PC-3 (cell line): ENCODE results near the gene RAB18. TPM values are rescaled to one million over a fixed set of nuclear protein-coding genes. Genes with fewer than 3 reads are reported as not detected.

ENCODE experiments used
- ATAC-seq: fragments of 200-7000 bp; cut with Tn5 transposase; 2 replicates; pipeline ENCODE4 v1.9.1; 2020; ENCODE audit warnings: mild to moderate bottlenecking, moderate library complexity
- BruUV-seq: library from RNA; stranded (reverse); fragments of 400-500 nt; replicated peaks from 2 replicates; lab custom pipeline; 2021; lab: Mats Ljungman, UMichigan
- CTCF ChIA-PET: fragments of 300-600 bp; sonication (Branson Sonifier 250); formaldehyde crosslinking; loops from one replicate; lab custom pipeline; 2022; ENCODE audit warnings: antibody characterized with exemption; lab: Charles Lee
- POLR2A ChIA-PET: fragments of 300-600 bp; sonication (Branson Sonifier 250); formaldehyde crosslinking; loops from one replicate; lab custom pipeline; 2022; ENCODE audit warnings: antibody characterized with exemption; ENCODE audit not compliant: unreplicated experiment; lab: Charles Lee
- DNase-seq: peaks from one replicate; pipeline ENCODE4 v3.0.0-alpha.2; 2015
- H2AFZ ChIP-seq: fragments of 300-600 bp; sonication (generic); 2 replicates; pipeline ENCODE4 v1.6.0; 2016; ENCODE audit warnings: antibody characterized with exemption, low read length
- H3F3A ChIP-seq: fragments of 300-600 bp; sonication (generic); one replicate; pipeline ENCODE4 v1.6.0; 2017; ENCODE audit warnings: antibody characterized with exemption, low read length, control low read depth, mild to moderate bottlenecking; ENCODE audit not compliant: unreplicated experiment
- H3K27ac ChIP-seq: fragments of 300-600 bp; sonication (generic); 2 replicates; pipeline ENCODE4 v1.5.1; 2016; ENCODE audit warnings: mild to moderate bottlenecking, low read length
- H3K27me3 ChIP-seq: fragments of 300-600 bp; sonication (generic); 2 replicates; pipeline ENCODE4 v1.6.1; 2016; ENCODE audit warnings: low read length, mixed read lengths
- H3K36me3 ChIP-seq: fragments of 300-600 bp; sonication (generic); 2 replicates; pipeline ENCODE4 v1.6.1; 2016; ENCODE audit warnings: low read depth, mixed run types, low read length, mixed read lengths
- H3K4me1 ChIP-seq: fragments of 300-600 bp; sonication (generic); 2 replicates; pipeline ENCODE4 v1.5.1; 2016; ENCODE audit warnings: low read length; ENCODE audit not compliant: insufficient read depth
- H3K4me2 ChIP-seq: fragments of 300-600 bp; sonication (generic); 2 replicates; pipeline ENCODE4 v1.6.0; 2016; ENCODE audit warnings: low read length
- H3K4me3 ChIP-seq: fragments of 300-600 bp; sonication (generic); 2 replicates; pipeline ENCODE4 v1.5.1; 2016; ENCODE audit warnings: mild to moderate bottlenecking, low read length, mixed read lengths
- H3K79me2 ChIP-seq: fragments of 300-600 bp; sonication (generic); 2 replicates; pipeline ENCODE4 v1.6.1; 2017; ENCODE audit warnings: low read length, mixed read lengths
- H3K9ac ChIP-seq: fragments of 300-600 bp; sonication (generic); 2 replicates; pipeline ENCODE4 v1.6.0; 2016; ENCODE audit warnings: mild to moderate bottlenecking, low read length
- H3K9me2 ChIP-seq: fragments of 300-600 bp; sonication (generic); replicated peaks from 2 replicates; pipeline ENCODE4 v1.6.1; 2016; ENCODE audit warnings: mixed run types, low read length, mixed read lengths
- H3K9me3 ChIP-seq: fragments of 300-600 bp; sonication (generic); 2 replicates; pipeline ENCODE4 v1.6.1; 2016; ENCODE audit warnings: low read length, mixed read lengths
- H4K20me1 ChIP-seq: fragments of 300-600 bp; sonication (generic); 2 replicates; pipeline ENCODE4 v1.6.1; 2016; ENCODE audit warnings: low read length, mixed read lengths
- EZH2 ChIP-seq: fragments of 300-600 bp; sonication (generic); IDR thresholded peaks from one replicate; pipeline ENCODE4 v1.6.1; 2017; ENCODE audit warnings: antibody characterized with exemption, mild to moderate bottlenecking, low read length; ENCODE audit not compliant: unreplicated experiment
- EZH2phosphoT487 ChIP-seq: fragments of 300-600 bp; sonication (generic); IDR thresholded peaks from 2 replicates; pipeline ENCODE4 v1.6.1; 2018; ENCODE audit warnings: mild to moderate bottlenecking, antibody characterized with exemption, low read length, borderline replicate concordance
- intact Hi-C: fragments of 100-400 bp; cut with micrococcal nuclease; formaldehyde crosslinking; loops from 2 replicates; pipeline ENCODE4 v1.9.0; 2023
- total RNA-seq: library from RNA; depleted of rRNA; stranded (reverse); fragments of >200 nt; gene quantifications from 2 replicates; pipeline ENCODE4 v1.2.3, GENCODE V29; 2014
- TF ChIP-seq, protein P1 (sequence below): fragments of 300-600 bp; sonication (generic); conservative IDR thresholded peaks from 2 replicates; pipeline ENCODE4 v1.5.1; 2017; ENCODE audit warnings: antibody characterized with exemption, low read depth, mild to moderate bottlenecking, low read length

The RAB18 gene
- total RNA-seq, 1 experiment from 2014 or later = 32.0 TPM

GRCh38 chr10:27512548-27512947 lies 8.4 kb downstream of the RAB18 start:
- no TSS peak for BruUV-seq
- Histone ChIP-seq H3F3A (no peaks in the 10 kb centered on the region), H3K4me1 (peaks cover 25% of the 10 kb centered on the region), H3K4me3 (no peak overlapping the region), H3K27ac (no peak overlapping the region), H3K9me3 (no peaks in the 10 kb centered on the region), H3K27me3 (no peaks in the 10 kb centered on the region), H4K20me1 (0 out of 2 replicates have a peak, but pooled peaks cover 3% of the 10 kb centered on the region), H3K36me3 (peaks cover 15% of the 10 kb centered on the region), H3K9me2 (no peaks in the 10 kb centered on the region), H3K4me2 (no peak overlapping the region), H2AFZ (no peak overlapping the region), H3K79me2 (peaks cover 77% of the 10 kb centered on the region), H3K9ac (no peak overlapping the region)
- intact Hi-C loops = no loop called here
- ATAC-seq (peak; percentile 62), DNase-seq (peak; percentile 44)
- no peak for TF ChIP-seq EZH2phosphoT487
- TF ChIP-seq, protein P1, sequence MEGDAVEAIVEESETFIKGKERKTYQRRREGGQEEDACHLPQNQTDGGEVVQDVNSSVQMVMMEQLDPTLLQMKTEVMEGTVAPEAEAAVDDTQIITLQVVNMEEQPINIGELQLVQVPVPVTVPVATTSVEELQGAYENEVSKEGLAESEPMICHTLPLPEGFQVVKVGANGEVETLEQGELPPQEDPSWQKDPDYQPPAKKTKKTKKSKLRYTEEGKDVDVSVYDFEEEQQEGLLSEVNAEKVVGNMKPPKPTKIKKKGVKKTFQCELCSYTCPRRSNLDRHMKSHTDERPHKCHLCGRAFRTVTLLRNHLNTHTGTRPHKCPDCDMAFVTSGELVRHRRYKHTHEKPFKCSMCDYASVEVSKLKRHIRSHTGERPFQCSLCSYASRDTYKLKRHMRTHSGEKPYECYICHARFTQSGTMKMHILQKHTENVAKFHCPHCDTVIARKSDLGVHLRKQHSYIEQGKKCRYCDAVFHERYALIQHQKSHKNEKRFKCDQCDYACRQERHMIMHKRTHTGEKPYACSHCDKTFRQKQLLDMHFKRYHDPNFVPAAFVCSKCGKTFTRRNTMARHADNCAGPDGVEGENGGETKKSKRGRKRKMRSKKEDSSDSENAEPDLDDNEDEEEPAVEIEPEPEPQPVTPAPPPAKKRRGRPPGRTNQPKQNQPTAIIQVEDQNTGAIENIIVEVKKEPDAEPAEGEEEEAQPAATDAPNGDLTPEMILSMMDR = no peak
- TF ChIP-seq EZH2 = no peak
- ChIA-PET CTCF (no interaction called here), POLR2A (no interaction called here)

GRCh38 chr10:27513451-27514191 lies 9.5 kb downstream of the RAB18 start:
- no peaks in the 10 kb centered on the region for H3F3A ChIP-seq
- no peaks in the 10 kb centered on the region for H3K9me2 ChIP-seq
- no peak overlapping the region for H3K9ac ChIP-seq
- peaks cover 15% of the 10 kb centered on the region for H3K36me3 ChIP-seq
- H3K27me3 ChIP-seq = no peaks in the 10 kb centered on the region
- intact Hi-C loops = no loop called here
- ATAC-seq (peak; percentile 76), DNase-seq (peak; percentile 77)
- no peak overlapping the region for H2AFZ ChIP-seq
- H4K20me1 ChIP-seq = 0 out of 2 replicates have a peak, but pooled peaks cover 3% of the 10 kb centered on the region
- peak overlapping the region; percentile 62 for H3K27ac ChIP-seq
- TF ChIP-seq, protein P1 = no peak
- TF ChIP-seq EZH2phosphoT487 (no peak), EZH2 (no peak)
- CTCF ChIA-PET = interaction anchor here (0.6 kb wide), 1 partner anchor 137 kb away, joined by 3 read pairs; no protein-coding TSS in a partner anchor
- peak overlapping the region; percentile 42; the same call in 1 of the 2 replicates for H3K4me3 ChIP-seq
- H3K79me2 ChIP-seq = peaks cover 77% of the 10 kb centered on the region
- H3K4me1 ChIP-seq = peaks cover 25% of the 10 kb centered on the region
- H3K9me3 ChIP-seq = no peaks in the 10 kb centered on the region
- no TSS peak for BruUV-seq
- H3K4me2 ChIP-seq = peak overlapping the region; percentile 65
- POLR2A ChIA-PET = no interaction called here

GRCh38 chr10:27514243-27514642 lies 10.1 kb downstream of the RAB18 start:
- Histone ChIP-seq H3K9me3 (no peaks in the 10 kb centered on the region), H3K9ac (no peak overlapping the region), H3K27me3 (no peaks in the 10 kb centered on the region), H3K4me2 (peak overlapping the region; percentile 65; the same call in 1 of the 2 replicates), H4K20me1 (0 out of 2 replicates have a peak, but pooled peaks cover 3% of the 10 kb centered on the region), H3F3A (no peaks in the 10 kb centered on the region), H3K27ac (peak overlapping the region; percentile 22; the same call in 1 of the 2 replicates), H3K4me1 (peaks cover 25% of the 10 kb centered on the region), H3K4me3 (no peak overlapping the region), H3K79me2 (peaks cover 77% of the 10 kb centered on the region), H2AFZ (no peak overlapping the region), H3K9me2 (no peaks in the 10 kb centered on the region), H3K36me3 (peaks cover 15% of the 10 kb centered on the region)
- intact Hi-C loops = no loop called here
- DNase-seq (no peak), ATAC-seq (no peak)
- POLR2A ChIA-PET = no interaction called here
- TF ChIP-seq, protein P1 = no peak
- TF ChIP-seq EZH2phosphoT487 (no peak), EZH2 (no peak)
- no TSS peak for BruUV-seq
- CTCF ChIA-PET = interaction anchor here (0.6 kb wide), 1 partner anchor 138 kb away, joined by 3 read pairs; no protein-coding TSS in a partner anchor
